M059J (cell line): ENCODE data around the gene DHRS4L2. TPM values are rescaled to one million over a fixed set of nuclear protein-coding genes. Genes with fewer than 3 reads are reported as not detected.
"Not testable (repeated sequence)": the region's sequence is repeated elsewhere in the genome, so short reads cannot be mapped to it uniquely, and the experiment has no call there.

ENCODE experiments used
- DNase-seq: peaks from one replicate; pipeline ENCODE4 v3.0.0-alpha.2; 2012; ENCODE audit warnings: low read depth
- total RNA-seq: library from RNA; depleted of rRNA; stranded (reverse); fragments of >200 nt; shearing (Covaris generic); gene quantifications from 2 replicates; pipeline ENCODE4 v1.2.3, GENCODE V29; 2014

The DHRS4L2 gene
- total RNA-seq, 1 experiment from 2014 or later, result 15.1 TPM

GRCh38 chr14:23973178-23973577 is 15.6 kb upstream of the DHRS4L2 start:
- not testable (repeated sequence) for DNase-seq

- not testable (repeated sequence) for DNase-seq
Observed at GRCh38 chr14:23974041-23974440, 14.7 kb upstream of the DHRS4L2 start.

GRCh38 chr14:23977208-23977607 is 11.5 kb upstream of the DHRS4L2 start:
- DNase-seq, result peak; percentile 7

GRCh38 chr14:23981951-23982813 is 6.5 kb upstream of the DHRS4L2 start:
- DNase-seq, result not testable (repeated sequence)

GRCh38 chr14:23984891-23985602 is 3.7 kb upstream of the DHRS4L2 start:
- peak; percentile 74 for DNase-seq

GRCh38 chr14:23988223-23988606 is 514 bp upstream of the DHRS4L2 start:
- DNase-seq, result not testable (repeated sequence)

- DNase-seq, result not testable (repeated sequence)
Observed at GRCh38 chr14:23989734-23990445, 1.2 kb downstream of the DHRS4L2 start.

GRCh38 chr14:23990961-23991360 is 2.2 kb downstream of the DHRS4L2 start:
- DNase-seq, result not testable (repeated sequence)

- DNase-seq, result not testable (repeated sequence)
Observed at GRCh38 chr14:23993042-23993441, 4.3 kb downstream of the DHRS4L2 start.

- DNase-seq, result not testable (repeated sequence)
Observed at GRCh38 chr14:23996009-23996408, 7.3 kb downstream of the DHRS4L2 start.

- not testable (repeated sequence) for DNase-seq
Observed at GRCh38 chr14:23996825-23997224, 8.1 kb downstream of the DHRS4L2 start.

- not testable (repeated sequence) for DNase-seq
Observed at GRCh38 chr14:23999640-24000039, 10.9 kb downstream of the DHRS4L2 start.

- not testable (repeated sequence) for DNase-seq
Observed at GRCh38 chr14:24001078-24001477, 12.3 kb downstream of the DHRS4L2 start.

GRCh38 chr14:24001679-24002078 is 12.9 kb downstream of the DHRS4L2 start:
- DNase-seq, result not testable (repeated sequence)

GRCh38 chr14:24006471-24006816 is 17.7 kb downstream of the DHRS4L2 start:
- DNase-seq, result not testable (repeated sequence)

- peak; percentile 22 for DNase-seq
Observed at GRCh38 chr14:24006817-24007652, 18.3 kb downstream of the DHRS4L2 start.

- no peak for DNase-seq
Observed at GRCh38 chr14:24011051-24011450, 22.3 kb downstream of the DHRS4L2 start.

GRCh38 chr14:24012726-24013273 is 24.1 kb downstream of the DHRS4L2 start:
- DNase-seq, result peak; percentile 8

GRCh38 chr14:24013654-24014514 is 25.2 kb downstream of the DHRS4L2 start:
- DNase-seq, result peak; percentile 68

GRCh38 chr14:24015745-24016144 is 27.0 kb downstream of the DHRS4L2 start:
- not testable (repeated sequence) for DNase-seq
